CD4-positive, alpha-beta T cell treated with Interleukin-4 for 1 hour (primary cell): ENCODE measurements around the gene TBC1D25.
A peak's percentile ranks its signal among the peaks of the same experiment; 100 is the strongest.

Source experiments
- DNase-seq, 2 donors: peaks; one replicate each; pipeline ENCODE4 v3.0.0-alpha.2; 2020 to 2022

Gene TBC1D25

GRCh38 chrX:48573690-48574269 is 34.3 kb downstream of the TBC1D25 start:
- peak in 1 of 2 donors; percentile 63 for DNase-seq

- DNase-seq: peak; percentile 96
Measured at GRCh38 chrX:48574270-48575266, 35.1 kb downstream of the TBC1D25 start, which contains the start of gene RBM3. TSS of gene RBM3 (plus strand) at chrX:48574484. CDS start at chrX:48575181, 697 bp downstream.

- DNase-seq: no peak
Measured at GRCh38 chrX:48575642-48576041, 36.1 kb downstream of the TBC1D25 start.

GRCh38 chrX:48576108-48576507 is 36.6 kb downstream of the TBC1D25 start:
- DNase-seq: no peak

- no peak for DNase-seq
Measured at GRCh38 chrX:48578661-48579128, 39.2 kb downstream of the TBC1D25 start.

- no peak for DNase-seq
Measured at GRCh38 chrX:48579259-48579658, 39.7 kb downstream of the TBC1D25 start.

- DNase-seq: no peak
Measured at GRCh38 chrX:48580662-48581061, 41.1 kb downstream of the TBC1D25 start.

- no peak for DNase-seq
Measured at GRCh38 chrX:48584698-48585097, 45.2 kb downstream of the TBC1D25 start.

- no peak for DNase-seq
Measured at GRCh38 chrX:48589482-48590162, 50.1 kb downstream of the TBC1D25 start.

GRCh38 chrX:48590203-48591103 is 50.9 kb downstream of the TBC1D25 start:
- no peak for DNase-seq

GRCh38 chrX:48591255-48591791 is 51.8 kb downstream of the TBC1D25 start:
- DNase-seq: no peak

- no peak for DNase-seq
Measured at GRCh38 chrX:48592971-48593370, 53.5 kb downstream of the TBC1D25 start.

GRCh38 chrX:48595929-48596328 is 56.4 kb downstream of the TBC1D25 start:
- DNase-seq: no peak

- peak; percentile 93 to 95 for DNase-seq
Measured at GRCh38 chrX:48597353-48598264, 58.1 kb downstream of the TBC1D25 start, which contains the start of gene WDR13. TSS of gene WDR13 (plus strand) at chrX:48597492. CDS start at chrX:48597997, 505 bp downstream.

GRCh38 chrX:48598614-48599013 is 59.1 kb downstream of the TBC1D25 start:
- no peak for DNase-seq

- DNase-seq: no peak
Measured at GRCh38 chrX:48599341-48599740, 59.8 kb downstream of the TBC1D25 start.

- no peak for DNase-seq
Measured at GRCh38 chrX:48600226-48600625, 60.7 kb downstream of the TBC1D25 start.

- no peak for DNase-seq
Measured at GRCh38 chrX:48601741-48602394, 62.4 kb downstream of the TBC1D25 start.

GRCh38 chrX:48604701-48605100 is 65.2 kb downstream of the TBC1D25 start:
- DNase-seq: no peak

- no peak for DNase-seq
Measured at GRCh38 chrX:48606091-48606490, 66.6 kb downstream of the TBC1D25 start.
